ENCODE data around the gene CTPS2.
"Not testable (repeated sequence)": the region's sequence is repeated elsewhere in the genome, so short reads cannot be mapped to it uniquely, and the experiment has no call there.

The CTPS2 gene

GRCh38 chrX:16585486-16586376 is 126.7 kb downstream of the CTPS2 start:
- no peak for TF ChIP-seq CTCF (IDR thresholded peaks at IDR 0.05; ENCODE audit: low read depth, low read length, missing control alignments)
- no peak overlapping the region for H3K4me3 ChIP-seq (ENCODE audit: low read depth, low read length)
- no peak for DNase-seq (ENCODE audit: low read depth)

GRCh38 chrX:16580004-16580797 is 132.3 kb downstream of the CTPS2 start:
- not testable (repeated sequence) for H3K4me3 ChIP-seq (ENCODE audit: low read depth, low read length); DNase-seq (ENCODE audit: low read depth)

GRCh38 chrX:16579517-16579916 is 133.0 kb downstream of the CTPS2 start:
- no peak for DNase-seq (ENCODE audit: low read depth)
- H3K4me3 ChIP-seq (ENCODE audit: low read depth, low read length) = no peak overlapping the region
- no peak for TF ChIP-seq CTCF (IDR thresholded peaks at IDR 0.05; ENCODE audit: low read depth, low read length, missing control alignments)

GRCh38 chrX:16578218-16578617 is 134.3 kb downstream of the CTPS2 start:
- H3K4me3 ChIP-seq (ENCODE audit: low read depth, low read length) = no peak overlapping the region
- DNase-seq (ENCODE audit: low read depth) = no peak
- TF ChIP-seq CTCF (IDR thresholded peaks at IDR 0.05; ENCODE audit: low read depth, low read length, missing control alignments) = no peak

- TF ChIP-seq CTCF (IDR thresholded peaks at IDR 0.05; ENCODE audit: low read depth, low read length, missing control alignments) = no peak
- DNase-seq (ENCODE audit: low read depth) = no peak
- no peak overlapping the region for H3K4me3 ChIP-seq (ENCODE audit: low read depth, low read length)
Measured at GRCh38 chrX:16577483-16578029, 134.9 kb downstream of the CTPS2 start.

GRCh38 chrX:16575388-16575787 is 137.1 kb downstream of the CTPS2 start:
- H3K4me3 ChIP-seq (ENCODE audit: low read depth, low read length); DNase-seq (ENCODE audit: low read depth): not testable (repeated sequence)

GRCh38 chrX:16573781-16574180 is 138.7 kb downstream of the CTPS2 start:
- no peak for TF ChIP-seq CTCF (IDR thresholded peaks at IDR 0.05; ENCODE audit: low read depth, low read length, missing control alignments)
- DNase-seq (ENCODE audit: low read depth) = no peak
- H3K4me3 ChIP-seq (ENCODE audit: low read depth, low read length) = no peak overlapping the region

Measured in GM12864 (cell line).